Measurements from ENCODE around the gene MSL1. TPM values are rescaled to one million over a fixed set of nuclear protein-coding genes. Genes with fewer than 3 reads are reported as not detected.
A peak's percentile ranks its signal among the peaks of the same experiment; 100 is the strongest.

MSL1 gene
- total and polyA plus RNA-seq, 2 of the 13 experiments (the other 11 are each of a cell fraction or from before 2014, with no cell fraction given) = 63.8 to 88.5 TPM

GRCh38 chr17:40098846-40099618 lies 22.7 kb upstream of the MSL1 start (continued):
- 0 out of 2 replicates have a peak, but pooled peaks have one; percentile 72 for TF ChIP-seq ATF5 (CRISPR knock-in tag; IDR thresholded peaks at IDR 0.05; ENCODE audit: low read depth)
- no peak for TF ChIP-seq TCF7L2 (IDR thresholded peaks at IDR 0.05; ENCODE audit: low read depth, low read length)
- TF ChIP-seq DPF2 (CRISPR knock-in tag; IDR thresholded peaks at IDR 0.05; ENCODE audit: borderline replicate concordance, low read depth) = peak; percentile 65; the same call in 1 of the 2 replicates
- peak; percentile 95 for TF ChIP-seq KAT8 (CRISPR knock-in tag; IDR thresholded peaks at IDR 0.05)
- TF ChIP-seq NFYC (CRISPR knock-in tag; IDR thresholded peaks at IDR 0.05) = peak; percentile 84
- TF ChIP-seq DR1 (CRISPR knock-in tag; IDR thresholded peaks at IDR 0.05) = peak; percentile 75
- peak; percentile 99 for TF ChIP-seq ARNT2 (CRISPR knock-in tag; IDR thresholded peaks at IDR 0.05; ENCODE audit: low read depth)
- peak; percentile 95 for TF ChIP-seq GABPB1 (CRISPR knock-in tag; IDR thresholded peaks at IDR 0.05)
- TF ChIP-seq SAFB2 (CRISPR knock-in tag; IDR thresholded peaks at IDR 0.05; ENCODE audit: borderline replicate concordance, low read depth) = peak; percentile 89
- TF ChIP-seq FOXO1 (CRISPR knock-in tag; IDR thresholded peaks at IDR 0.05) = peak; percentile 82
- TF ChIP-seq HNRNPUL1 (IDR thresholded peaks at IDR 0.05; ENCODE audit: low read depth, low read length) = no peak
- TF ChIP-seq PRDM4 (CRISPR knock-in tag; IDR thresholded peaks at IDR 0.05; ENCODE audit: borderline replicate concordance) = peak; percentile 53; the same call in 1 of the 2 replicates
- TF ChIP-seq MYC (CRISPR knock-in tag; IDR thresholded peaks at IDR 0.05; ENCODE audit: borderline replicate concordance) = peak; percentile 100
- peak; percentile 83; the same call in 1 of the 2 replicates for TF ChIP-seq NR1H2 (CRISPR knock-in tag; IDR thresholded peaks at IDR 0.05; ENCODE audit: borderline replicate concordance, low read depth)
- TF ChIP-seq JUNB (CRISPR knock-in tag; IDR thresholded peaks at IDR 0.05; ENCODE audit: borderline replicate concordance) = peak; percentile 67; the same call in 1 of the 2 replicates
- peak; percentile 83; the same call in 1 of the 2 replicates for TF ChIP-seq TSC22D2 (CRISPR knock-in tag; IDR thresholded peaks at IDR 0.05; ENCODE audit: borderline replicate concordance)
- TF ChIP-seq ELF3 (CRISPR knock-in tag; IDR thresholded peaks at IDR 0.05) = peak; percentile 98
- TF ChIP-seq MZF1 (CRISPR knock-in tag; IDR thresholded peaks at IDR 0.05; ENCODE audit: borderline replicate concordance) = peak; percentile 82; the same call in 1 of the 2 replicates
- peak; percentile 66; the same call in 1 of the 2 replicates for TF ChIP-seq MTA1 (CRISPR knock-in tag; IDR thresholded peaks at IDR 0.05; ENCODE audit: borderline replicate concordance)
- peak; percentile 96 for TF ChIP-seq ZBTB25 (CRISPR knock-in tag; IDR thresholded peaks at IDR 0.05)
- peak; percentile 76 for TF ChIP-seq AGO2 (optimal IDR thresholded peaks at IDR 0.05; ENCODE audit: low read depth, low read length)
- TF ChIP-seq ZNF619 (CRISPR knock-in tag; IDR thresholded peaks at IDR 0.05) = no peak
- no peak for TF ChIP-seq PAF1 (CRISPR knock-in tag; IDR thresholded peaks at IDR 0.05)
- TF ChIP-seq ARHGAP35 (CRISPR knock-in tag; IDR thresholded peaks at IDR 0.05; ENCODE audit: borderline replicate concordance) = peak; percentile 58; the same call in 1 of the 2 replicates
- no peak for TF ChIP-seq ZBTB1 (CRISPR knock-in tag; IDR thresholded peaks at IDR 0.05; ENCODE audit: borderline replicate concordance)
- TF ChIP-seq HMG20A (CRISPR knock-in tag; IDR thresholded peaks at IDR 0.05; ENCODE audit: borderline replicate concordance) = peak; percentile 84; the same call in 1 of the 2 replicates
